GM21515 (cell line): ENCODE measurements around the gene SLC16A2.

Experiments used
- ATAC-seq: cut with Tn5 transposase; IDR thresholded peaks from one replicate; pipeline ENCODE4 v1.9.1; 2021; ENCODE audit not compliant: unreplicated experiment

SLC16A2 gene

DNA sequence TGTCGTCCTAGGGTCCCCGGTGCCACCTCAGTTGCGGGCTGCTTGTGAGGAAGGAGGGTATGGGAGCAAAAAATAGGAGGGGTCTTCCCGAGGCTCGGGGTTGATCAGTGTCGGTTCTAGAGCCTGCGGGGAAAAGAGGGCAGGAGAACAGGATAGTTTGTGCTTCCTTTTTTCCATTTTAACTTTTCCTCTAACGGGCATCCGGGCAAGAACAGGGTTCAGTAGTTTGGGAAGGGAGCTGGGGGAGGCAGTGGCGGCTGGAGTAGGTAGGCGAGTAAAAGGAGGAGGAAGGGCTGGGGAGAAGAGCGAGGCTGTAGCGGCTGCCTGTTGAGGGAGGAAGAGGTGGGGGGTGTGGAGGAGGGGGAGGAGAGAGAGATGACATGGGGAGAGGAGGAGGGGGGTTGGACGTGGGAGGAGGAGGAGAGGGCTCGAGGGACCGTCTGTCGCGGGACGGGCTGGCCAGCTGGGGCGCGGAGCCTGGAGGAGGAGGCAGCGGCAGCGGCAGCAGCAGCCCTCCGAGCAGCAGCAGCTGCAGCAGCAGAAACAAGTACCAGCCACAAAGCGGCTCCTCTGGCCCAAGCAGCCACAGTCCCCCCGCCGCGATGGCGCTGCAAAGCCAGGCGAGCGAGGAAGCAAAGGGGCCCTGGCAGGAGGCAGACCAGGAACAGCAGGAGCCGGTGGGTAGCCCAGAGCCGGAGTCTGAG, at the start of gene SLC16A2:
TSS of gene SLC16A2 (plus strand) at position 458 of the 704 bp plus-strand sequence. CDS start at position 603, 145 bp downstream.
- ATAC-seq: no peak

DNA sequence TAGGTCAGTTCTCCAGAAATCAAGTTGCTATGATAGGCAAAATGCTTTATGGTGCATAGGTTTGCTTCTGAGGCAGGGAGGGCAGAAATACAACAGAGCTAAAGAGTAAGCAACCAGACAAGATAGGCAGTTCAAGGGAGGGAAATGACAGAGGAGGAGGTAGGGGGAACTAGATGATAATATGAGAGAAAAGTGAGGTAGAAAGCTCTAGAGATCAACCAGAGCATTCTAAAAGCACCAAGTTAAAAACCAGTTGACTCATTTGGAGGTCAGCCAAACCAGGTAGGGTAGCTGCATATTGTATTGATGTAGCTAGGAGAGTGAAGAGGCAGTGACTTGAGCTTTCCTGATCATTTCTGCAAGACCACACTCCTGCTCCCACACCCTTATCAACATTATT, 49.0 kb upstream of the SLC16A2 start:
- no peak for ATAC-seq

DNA sequence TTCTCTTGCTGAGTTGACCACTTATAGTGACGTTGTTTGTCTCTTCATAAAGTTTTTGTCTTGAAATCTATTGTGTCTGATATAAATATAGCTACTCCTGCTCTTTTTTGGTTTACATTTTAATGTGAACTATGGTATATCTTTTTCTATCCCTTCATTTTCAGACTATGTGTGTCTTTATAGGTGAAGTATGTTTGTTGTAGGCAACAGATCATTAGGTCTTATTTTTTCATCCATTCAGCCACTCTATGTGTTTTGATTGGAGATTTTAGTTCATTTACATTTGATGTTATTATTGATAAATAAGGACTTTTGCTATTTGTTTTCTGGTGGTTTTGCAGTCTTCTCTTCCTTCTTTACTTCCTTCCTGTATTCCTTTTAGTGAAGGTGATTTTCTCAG, 44.0 kb upstream of the SLC16A2 start:
- no peak for ATAC-seq

DNA sequence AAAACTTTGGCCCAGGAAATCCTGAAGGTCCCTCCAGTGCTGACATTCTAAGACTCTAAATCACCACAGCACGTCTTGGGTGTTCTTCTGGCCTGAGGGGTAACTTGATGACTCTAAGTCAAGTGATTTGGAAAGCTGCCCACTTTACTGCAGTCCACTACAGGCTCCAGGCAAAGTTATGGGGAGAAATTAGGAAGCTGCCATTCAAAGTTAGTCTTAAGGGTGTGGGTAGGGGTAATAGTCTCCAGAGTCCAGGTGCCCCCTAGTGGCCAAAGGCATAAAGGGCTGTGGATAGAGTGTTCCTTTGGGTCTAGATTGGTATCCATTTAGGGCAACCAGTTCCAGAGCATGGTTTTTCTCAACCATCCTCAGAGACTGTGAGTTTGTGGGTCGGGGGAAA, 38.7 kb upstream of the SLC16A2 start:
- peak; percentile 75 for ATAC-seq

DNA sequence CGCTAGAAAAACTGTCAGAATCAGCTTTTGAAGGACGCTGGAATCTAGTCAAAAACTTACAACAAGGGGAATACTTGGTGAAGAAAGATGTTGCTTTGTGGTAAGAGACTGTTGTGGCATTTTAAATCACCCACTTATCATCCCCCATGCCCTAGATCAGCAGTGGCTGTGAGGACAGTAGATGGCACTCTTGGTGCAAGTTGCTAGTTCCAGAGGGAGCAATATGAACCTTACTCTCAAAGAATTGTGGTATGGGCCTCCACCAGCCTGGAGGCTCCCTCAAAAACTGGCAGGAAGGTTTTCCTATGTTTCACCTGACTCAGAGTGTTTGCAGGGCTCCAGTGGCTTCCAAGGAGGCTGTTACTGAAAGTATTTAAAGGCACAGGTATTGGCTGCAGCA, 37.7 kb upstream of the SLC16A2 start:
- ATAC-seq: no peak

DNA sequence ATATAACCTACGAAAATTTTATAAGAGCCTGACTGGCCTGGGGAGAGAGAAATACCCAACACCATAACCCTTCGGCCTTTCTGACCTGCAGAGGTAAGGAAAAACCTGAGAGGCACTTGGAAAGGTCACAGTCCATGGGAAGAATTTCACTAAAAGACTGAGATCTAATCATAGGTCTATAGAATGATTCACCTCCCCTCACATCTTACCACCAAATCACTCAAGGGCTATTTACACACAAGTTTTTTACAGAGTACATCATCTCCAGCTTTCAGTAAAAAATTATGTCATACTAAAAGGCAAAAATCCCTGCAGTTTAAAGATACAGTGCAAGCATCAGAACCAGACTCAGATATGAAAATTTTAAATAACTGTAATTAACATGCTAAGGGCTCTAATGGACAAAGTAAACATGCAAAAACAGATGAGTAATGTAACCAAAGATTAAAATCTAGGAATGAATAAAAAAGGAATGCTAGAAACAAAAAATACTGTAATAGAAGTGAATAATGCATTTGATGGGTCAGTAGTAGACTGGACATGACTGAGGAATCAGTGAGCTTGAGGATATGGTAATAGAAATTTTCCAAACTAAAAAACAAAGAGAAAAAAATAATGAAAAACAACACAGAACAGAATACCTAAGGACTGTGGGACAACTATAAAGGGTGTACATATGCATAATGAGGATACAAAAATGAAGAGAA, 32.1 kb upstream of the SLC16A2 start:
- ATAC-seq: no peak

DNA sequence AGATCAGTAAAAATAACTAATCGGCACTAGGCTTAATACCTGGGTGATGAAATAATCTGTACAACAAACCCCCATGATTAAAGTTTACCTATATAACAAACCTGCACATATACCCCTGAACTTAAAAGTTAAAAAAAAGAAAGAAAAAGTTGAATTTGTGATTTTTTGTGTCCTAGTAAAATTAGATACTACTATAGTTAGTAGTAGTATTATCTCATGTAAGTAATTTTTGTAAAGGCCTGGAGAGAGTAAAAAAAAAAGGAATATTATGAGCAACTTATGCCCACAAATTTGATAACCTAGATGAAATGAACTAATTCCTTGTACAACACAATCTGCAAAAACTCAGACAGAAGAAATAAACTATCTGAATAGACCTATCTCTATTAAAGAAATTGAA, 25.7 kb upstream of the SLC16A2 start:
- ATAC-seq: no peak

DNA sequence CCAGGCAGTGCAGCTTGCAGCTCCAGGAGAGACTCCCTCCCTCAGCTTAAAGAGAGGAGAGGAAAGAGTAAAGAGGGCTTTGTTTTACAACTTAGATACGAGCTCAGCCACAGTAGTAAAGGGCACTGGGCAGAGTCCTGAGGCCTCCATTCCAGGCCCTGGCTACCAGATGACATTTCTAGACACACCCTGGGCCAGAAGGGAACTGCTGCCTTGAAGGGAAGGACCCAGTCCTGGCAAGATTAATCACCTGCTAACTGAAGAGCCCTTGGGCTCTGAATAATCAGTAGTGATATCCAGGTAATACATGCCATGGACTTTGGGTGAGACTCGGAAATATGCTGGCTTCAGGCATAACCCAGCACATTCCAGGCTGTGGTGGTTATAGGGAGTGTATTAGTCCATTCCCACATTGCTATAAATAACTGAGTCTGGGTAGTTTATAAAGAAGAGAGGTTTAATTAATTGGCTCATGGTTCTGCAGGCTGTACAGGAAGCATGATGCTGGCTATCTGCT, 15.3 kb upstream of the SLC16A2 start:
- ATAC-seq: no peak

DNA sequence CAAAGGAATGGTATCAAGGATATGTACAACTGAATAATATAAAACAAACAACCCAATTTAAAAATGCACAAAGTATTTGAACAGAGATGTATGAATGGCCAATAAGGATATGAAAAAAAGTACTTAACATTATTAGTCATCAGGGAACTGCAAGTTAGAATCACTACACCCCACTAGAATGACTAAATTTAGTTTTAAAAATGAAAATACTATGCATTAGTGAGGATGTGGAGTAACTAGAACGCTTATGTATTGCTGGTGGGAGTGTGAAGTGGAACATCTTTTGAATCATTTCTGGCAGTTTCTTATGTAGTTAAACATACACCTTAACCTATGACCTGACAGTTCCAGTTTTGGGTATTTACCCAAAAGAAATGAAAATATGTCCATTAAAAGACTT, 13.0 kb upstream of the SLC16A2 start:
- ATAC-seq: no peak

DNA sequence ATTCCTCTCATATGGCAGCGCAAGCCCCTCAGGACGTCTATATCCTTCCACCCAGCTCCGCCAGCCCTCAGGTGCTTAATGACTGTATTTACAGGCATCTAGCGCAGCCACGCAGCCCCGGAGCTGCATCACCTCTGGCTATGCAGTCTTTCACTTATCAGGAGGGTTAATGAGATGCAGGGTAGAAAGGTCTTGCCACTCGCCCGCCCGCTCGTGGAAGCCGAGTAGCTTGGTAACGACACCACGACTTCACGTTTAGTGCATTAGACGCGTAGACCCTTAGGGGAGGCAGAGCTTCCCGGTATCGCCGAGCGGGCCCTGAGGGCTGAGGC, 1.5 kb upstream of the SLC16A2 start:
- no peak for ATAC-seq

DNA sequence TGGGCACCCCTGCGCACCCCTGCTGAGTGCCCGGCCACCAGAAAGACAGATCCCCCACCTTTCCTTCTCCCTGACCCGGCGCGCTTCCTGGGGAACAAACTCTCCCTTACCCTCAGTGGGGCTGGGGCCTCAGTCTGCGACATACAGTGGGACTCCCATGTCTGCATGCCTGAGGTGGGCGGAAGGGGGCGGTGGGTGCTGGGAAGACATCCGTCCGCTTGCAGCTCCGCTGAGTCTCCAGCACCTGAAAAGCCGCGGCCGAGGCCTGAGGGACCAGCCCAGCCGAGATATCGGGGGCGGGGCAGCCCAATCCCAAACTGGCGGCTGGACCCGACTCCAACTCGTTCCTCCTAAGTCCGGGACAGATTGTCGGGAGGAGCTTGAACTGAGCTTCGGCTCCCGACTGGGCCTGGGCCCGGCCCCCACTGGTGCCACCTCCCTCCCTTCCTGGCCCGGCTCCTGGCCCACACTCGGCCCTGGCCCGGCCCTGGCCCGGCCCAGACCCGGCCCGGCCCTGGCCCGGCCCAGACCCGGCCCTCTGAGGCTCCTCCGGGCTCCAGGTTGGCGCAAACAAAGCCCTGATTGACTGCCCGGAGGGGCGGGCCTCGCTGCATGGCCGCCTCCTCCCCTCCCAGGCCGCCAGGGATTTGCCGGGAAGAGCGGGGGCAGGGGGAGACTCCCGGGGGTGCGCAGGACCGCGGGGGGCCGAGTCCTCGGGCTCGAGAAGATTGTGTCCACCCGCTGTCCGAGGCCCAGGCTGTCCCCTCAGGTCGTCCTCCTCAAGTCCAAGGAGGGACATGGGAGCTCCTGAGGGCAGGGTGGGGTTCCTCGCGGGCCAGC, 877 bp upstream of the SLC16A2 start:
- no peak for ATAC-seq

DNA sequence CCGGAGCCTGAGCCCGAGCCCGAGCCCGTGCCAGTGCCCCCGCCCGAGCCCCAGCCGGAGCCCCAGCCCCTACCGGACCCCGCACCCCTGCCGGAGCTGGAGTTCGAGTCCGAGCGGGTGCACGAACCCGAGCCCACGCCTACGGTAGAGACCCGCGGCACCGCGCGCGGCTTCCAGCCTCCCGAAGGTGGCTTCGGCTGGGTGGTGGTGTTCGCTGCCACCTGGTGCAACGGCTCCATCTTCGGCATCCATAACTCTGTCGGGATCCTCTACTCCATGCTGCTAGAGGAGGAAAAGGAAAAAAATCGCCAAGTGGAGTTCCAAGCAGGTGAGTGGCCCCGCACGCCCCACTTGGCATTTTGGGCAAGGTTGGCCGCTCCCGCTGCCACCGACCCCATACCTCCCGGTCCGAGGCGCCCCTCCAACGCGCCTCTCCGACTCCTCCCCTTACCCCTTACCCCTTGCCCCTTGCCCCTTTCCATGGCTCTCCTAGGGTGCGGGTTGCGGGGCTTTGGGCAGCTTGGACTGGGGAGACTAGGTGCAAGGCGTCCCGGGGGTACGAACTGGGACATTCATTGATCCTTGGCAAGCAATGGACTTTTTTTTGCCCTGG, 553 bp downstream of the SLC16A2 start:
- ATAC-seq: no peak

DNA sequence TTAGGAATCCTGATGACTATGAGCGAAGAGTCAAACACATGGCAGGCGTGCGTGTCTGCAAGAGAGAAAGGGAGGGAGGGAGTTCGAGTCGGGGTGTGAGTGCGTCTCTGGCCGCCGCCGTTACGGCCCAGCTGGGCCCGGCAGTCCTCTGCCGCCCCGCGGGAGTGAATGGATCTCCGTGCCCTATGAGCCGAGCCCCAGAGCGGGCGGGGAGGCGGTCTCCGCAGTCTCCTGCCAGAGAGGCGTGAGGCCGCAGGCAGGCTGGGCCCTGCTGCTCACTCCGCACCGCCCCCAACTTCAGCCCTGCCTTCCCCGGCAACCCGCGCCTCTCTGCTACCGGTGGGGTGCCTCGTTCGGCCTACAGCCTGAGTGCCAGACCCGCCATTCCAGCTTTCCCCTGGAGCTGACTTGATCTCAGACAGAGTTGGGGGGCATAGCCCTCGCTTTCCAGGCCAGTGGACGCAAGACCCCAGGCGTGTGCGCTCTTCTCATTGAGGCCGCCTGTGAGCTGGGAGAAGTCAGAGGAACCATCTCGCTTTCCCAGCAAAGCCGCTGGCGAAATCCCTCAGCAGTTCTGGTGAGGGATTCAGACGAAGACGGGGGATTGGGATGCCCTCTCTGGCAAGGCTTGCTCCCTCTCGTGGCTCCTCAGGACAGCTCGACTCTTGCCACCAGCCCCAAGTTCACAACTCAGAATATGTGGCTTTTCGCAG, 1.4 kb downstream of the SLC16A2 start:
- no peak for ATAC-seq

DNA sequence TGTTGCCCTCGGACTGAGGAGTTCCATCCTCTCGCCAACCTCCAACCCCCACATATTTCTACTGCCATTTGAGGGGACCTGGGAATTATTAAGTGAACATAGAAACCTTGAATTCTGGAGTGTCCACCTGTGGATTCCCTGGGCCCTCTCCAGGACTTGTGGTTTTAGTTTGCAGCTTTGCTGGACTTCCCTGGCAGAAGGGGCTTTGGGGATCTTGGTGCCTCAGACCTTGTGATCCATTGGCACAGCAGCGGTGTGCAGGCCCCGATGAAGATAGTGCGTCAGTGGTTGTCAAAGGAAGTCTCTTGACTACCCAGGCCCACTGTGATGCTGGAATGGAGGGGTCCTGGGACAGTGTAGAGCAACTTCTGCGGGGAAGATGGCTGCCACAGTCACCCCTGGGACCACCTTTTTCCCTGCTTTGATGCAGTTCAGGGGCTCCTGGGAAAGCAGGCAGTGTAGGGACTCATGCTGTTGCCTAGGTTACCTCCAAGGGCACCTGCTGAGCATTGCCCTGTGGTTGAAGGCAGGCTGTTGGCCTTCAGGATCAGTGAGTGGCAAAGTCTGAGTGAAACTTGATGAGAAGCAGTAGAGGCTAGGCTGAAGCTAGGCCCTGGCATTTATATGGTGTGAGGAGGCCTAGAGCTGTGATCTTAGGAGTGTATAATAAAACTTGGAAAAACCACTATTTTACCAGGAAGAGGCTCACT, 2.2 kb downstream of the SLC16A2 start:
- ATAC-seq: no peak

DNA sequence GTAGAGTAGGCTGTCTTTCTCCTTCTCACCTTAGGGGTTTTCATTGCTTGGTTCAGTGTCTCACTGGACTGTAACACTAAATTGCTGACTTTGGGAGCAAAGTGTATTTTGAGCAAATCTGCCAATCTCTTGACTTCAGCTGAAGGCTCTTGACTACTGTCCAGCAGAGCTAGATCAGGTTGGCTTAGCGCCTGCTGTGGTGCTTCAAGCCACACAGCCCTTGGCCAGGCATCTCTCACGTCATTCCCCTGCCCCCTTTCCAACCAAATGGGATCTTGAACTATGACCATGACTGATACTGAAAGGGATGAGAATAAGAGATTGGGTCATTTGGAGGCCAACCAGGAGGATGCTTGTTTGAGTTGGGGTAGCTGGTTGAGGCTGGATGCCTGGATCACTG, 4.8 kb downstream of the SLC16A2 start:
- ATAC-seq: no peak

DNA sequence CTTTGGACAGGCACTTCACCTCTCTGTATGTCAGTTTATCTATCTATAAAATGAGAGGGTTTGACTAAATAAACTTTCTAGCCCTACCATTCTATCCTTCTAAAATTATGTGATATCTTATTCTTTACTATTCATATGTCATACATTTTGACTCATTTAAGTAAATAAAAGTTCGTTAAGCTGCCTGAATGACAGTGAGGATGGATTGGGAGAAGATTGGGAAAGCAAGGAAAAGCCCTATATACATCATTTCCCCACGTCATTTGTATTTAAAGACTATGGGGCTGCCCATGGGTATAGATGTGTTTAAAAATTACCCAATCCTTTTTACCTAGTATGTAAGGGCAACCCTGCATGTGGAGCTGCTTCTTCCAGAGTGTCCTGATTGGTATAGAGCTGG, 5.3 kb downstream of the SLC16A2 start:
- no peak for ATAC-seq

DNA sequence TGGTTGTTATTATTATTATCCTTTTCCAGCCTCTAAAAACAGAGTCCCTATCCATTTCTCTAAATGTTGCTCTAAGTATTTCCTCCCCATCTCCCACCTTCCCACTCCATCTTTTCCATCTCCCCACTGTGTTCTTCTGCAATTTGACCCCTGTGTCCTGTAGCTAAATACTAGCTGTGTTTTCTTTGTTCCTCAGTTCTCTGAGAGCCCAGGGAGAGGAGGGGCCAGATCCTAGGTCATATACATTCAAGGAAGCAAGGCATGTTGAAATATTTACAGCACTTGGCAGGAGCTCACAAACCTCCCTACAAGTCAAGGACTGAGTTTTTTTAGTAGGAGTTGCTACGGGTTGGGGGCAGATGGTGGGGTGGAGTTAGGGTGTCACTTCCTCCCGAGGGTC, 10.5 kb downstream of the SLC16A2 start:
- no peak for ATAC-seq

DNA sequence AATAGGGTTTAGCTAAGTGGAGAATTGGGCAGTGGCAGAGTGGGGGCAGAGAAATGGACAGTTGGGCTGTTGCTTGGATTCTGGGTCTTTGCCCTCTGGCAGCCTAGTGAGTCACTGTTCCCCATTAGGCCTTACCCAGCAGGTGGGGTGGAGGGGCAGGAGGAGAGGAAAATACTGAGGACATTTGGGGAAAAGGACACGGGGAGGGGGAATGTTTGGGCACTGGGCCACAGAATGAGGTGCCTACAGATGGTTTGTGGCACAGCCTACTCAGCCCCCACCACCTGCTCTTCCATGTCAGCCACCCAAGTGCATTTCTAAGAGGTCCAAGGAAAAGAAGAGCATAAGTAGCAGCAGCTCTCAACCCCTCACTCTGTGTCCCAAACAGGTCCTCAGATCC, 13.0 kb downstream of the SLC16A2 start:
- ATAC-seq: no peak

DNA sequence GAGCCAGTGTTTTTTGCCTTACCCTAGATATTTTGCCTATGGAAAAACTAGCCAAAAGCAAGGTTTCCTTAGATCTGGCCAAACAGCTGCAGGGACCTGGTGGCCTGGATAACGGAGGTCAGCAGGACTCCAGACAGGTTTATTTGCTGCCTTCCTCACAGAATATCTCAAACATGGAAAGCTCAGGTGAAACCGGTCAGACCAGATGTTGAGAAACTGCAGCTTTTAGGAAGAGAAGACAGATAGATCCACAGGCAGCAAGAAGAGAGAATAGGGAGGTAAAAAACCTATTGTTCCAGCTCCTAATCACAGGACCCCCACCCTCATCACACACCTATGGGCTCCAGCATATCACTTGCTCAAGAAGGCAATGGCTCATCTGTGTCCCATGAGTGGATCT, 16.2 kb downstream of the SLC16A2 start:
- no peak for ATAC-seq

DNA sequence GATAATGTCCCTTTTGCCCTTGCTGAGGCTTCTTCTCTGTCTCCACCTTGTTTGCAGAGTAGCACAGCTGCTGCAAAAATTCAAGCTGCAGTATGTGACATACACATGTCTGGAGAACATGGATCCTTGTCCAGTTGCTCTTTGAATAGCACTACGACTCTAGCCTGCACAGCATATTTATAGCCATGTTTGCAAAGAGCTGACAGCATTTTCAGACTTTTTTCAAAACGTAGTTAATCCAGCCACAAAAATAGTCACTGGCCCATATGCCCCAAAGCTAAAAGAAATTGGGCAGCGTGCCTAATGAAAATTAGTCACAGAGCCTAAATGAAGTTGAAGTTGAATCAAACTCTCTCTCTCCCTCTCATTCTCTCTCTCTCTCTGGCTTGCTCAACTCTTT, 17.5 kb downstream of the SLC16A2 start:
- no peak for ATAC-seq
